H1 (cell line): ENCODE measurements around the gene C3orf52. TPM values are rescaled to one million over a fixed set of nuclear protein-coding genes. Genes with fewer than 3 reads are reported as not detected.

Experiments
- CTCF ChIA-PET: fragments of 300-600 bp; sonication (Branson Sonifier 250); formaldehyde crosslinking; loops from one replicate; lab custom pipeline; 2021; ENCODE audit not compliant: partially characterized antibody; lab: Charles Lee
- POLR2A ChIA-PET: fragments of 300-600 bp; sonication (Branson Sonifier 250); formaldehyde crosslinking; loops from one replicate; lab custom pipeline; 2021; ENCODE audit warnings: inconsistent platforms; ENCODE audit not compliant: partially characterized antibody; lab: Charles Lee
- DNase-seq, 2 experiments: peaks; one replicate each; pipeline versions ENCODE4 v3.0.0 to v3.0.0-alpha.2; 2010 to 2022; ENCODE audit warnings: low spot score in 2 of 2, low read depth in 1 of 2, mixed read lengths in 1 of 2
- FAIRE-seq: peaks from 2 replicates; lab custom pipeline; 2011; peaks lifted over from hg19 to GRCh38; lab: Jason Lieb, UNC
- H2AFZ ChIP-seq: 2 replicates; pipeline ENCODE4 v1.8.1; 2012; ENCODE audit warnings: low read length, inconsistent platforms
- H2AK5ac ChIP-seq: 2 replicates; pipeline ENCODE4 v1.6.1; 2013; ENCODE audit warnings: low read depth, low read length
- H2BK120ac ChIP-seq: replicated peaks from 2 replicates; pipeline ENCODE3; 2013; ENCODE audit warnings: low read depth, low read length, inconsistent platforms
- H2BK12ac ChIP-seq: 2 replicates; pipeline ENCODE4 v1.6.1; 2013; ENCODE audit warnings: low read depth, low read length
- H2BK15ac ChIP-seq: 2 replicates; pipeline ENCODE4 v1.6.1; 2013; ENCODE audit warnings: low read length
- H2BK20ac ChIP-seq: 2 replicates; pipeline ENCODE4 v1.6.1; 2013; ENCODE audit warnings: low read length
- H2BK5ac ChIP-seq: 2 replicates; pipeline ENCODE4 v1.6.1; 2013; ENCODE audit warnings: low read depth, low read length
- H3K14ac ChIP-seq: 2 replicates; pipeline ENCODE4 v1.6.1; 2013; ENCODE audit warnings: inconsistent platforms; ENCODE audit not compliant: insufficient read length
- H3K18ac ChIP-seq: 2 replicates; pipeline ENCODE4 v1.6.1; 2013; ENCODE audit warnings: low read length; ENCODE audit errors: extremely low read depth
- H3K23ac ChIP-seq: 2 replicates; pipeline ENCODE4 v1.6.1; 2013; ENCODE audit warnings: inconsistent platforms; ENCODE audit not compliant: insufficient read length
- H3K23me2 ChIP-seq: 2 replicates; pipeline ENCODE4 v1.6.1; 2013; ENCODE audit warnings: low read depth, low read length
- H3K27ac ChIP-seq: 2 replicates; pipeline ENCODE4 v1.6.1; 2011; ENCODE audit warnings: low read depth, low read length, inconsistent platforms
- H3K27me3 ChIP-seq, 4 experiments: replicated peaks in 1 of 4; 1 replicate in 1 of 4; 2 replicates in 3 of 4; pipeline versions ENCODE4 v1.6.1 to v1.8.1; 2011 to 2013; ENCODE audit warnings: low read length in 3 of 4, mild to moderate bottlenecking in 3 of 4, inconsistent platforms in 2 of 4, mixed read lengths in 2 of 4, moderate library complexity in 1 of 4; ENCODE audit not compliant: control insufficient read depth in 3 of 4, insufficient read depth in 3 of 4; ENCODE audit errors: extremely low read depth in 1 of 4
- H3K36me3 ChIP-seq, 4 experiments: 2 replicates each; pipeline versions ENCODE4 v1.6.1 to v1.8.1; 2011 to 2013; ENCODE audit warnings: mild to moderate bottlenecking in 4 of 4, low read length in 3 of 4, moderate library complexity in 2 of 4, control low read depth in 1 of 4, inconsistent platforms in 1 of 4; ENCODE audit not compliant: insufficient read depth in 4 of 4, control insufficient read depth in 2 of 4
- H3K4ac ChIP-seq: replicated peaks from 2 replicates; pipeline ENCODE3; 2013; ENCODE audit warnings: low read length, low read depth, mixed read lengths, inconsistent platforms; ENCODE audit not compliant: insufficient read length
- H3K4me1 ChIP-seq, 4 experiments: replicated peaks in 1 of 4; 1 replicate in 1 of 4; 2 replicates in 3 of 4; pipeline versions ENCODE4 v1.6.1 to v1.8.1; 2011 to 2013; ENCODE audit warnings: low read length in 3 of 4, inconsistent platforms in 2 of 4, mixed read lengths in 1 of 4; ENCODE audit not compliant: insufficient read depth in 4 of 4, control insufficient read depth in 3 of 4
- H3K4me2 ChIP-seq, 2 experiments: 2 replicates each; pipeline versions ENCODE4 v1.6.1 to v1.8.1; 2011 to 2013; ENCODE audit warnings: low read depth in 2 of 2, low read length in 2 of 2, control low read depth in 1 of 2, inconsistent platforms in 1 of 2, mild to moderate bottlenecking in 1 of 2; ENCODE audit not compliant: insufficient read depth in 1 of 2
- H3K4me3 ChIP-seq, 4 experiments: fragments of 200-600, 300-600 bp in 1 of 4; sonication (generic), shearing (Covaris generic), sonication (Bioruptor Twin) in 1 of 4; 2 replicates each; pipeline versions ENCODE4 v1.5.1 to v1.8.1; 2011 to 2016; ENCODE audit warnings: low read length in 4 of 4, low read depth in 3 of 4, control low read depth in 2 of 4, inconsistent platforms in 2 of 4, mild to moderate bottlenecking in 2 of 4, mixed read lengths in 1 of 4, moderate library complexity in 1 of 4; ENCODE audit not compliant: insufficient read depth in 2 of 4; ENCODE audit errors: extremely low read depth in 1 of 4
- H3K56ac ChIP-seq: replicated peaks from 2 replicates; pipeline ENCODE3; 2013; ENCODE audit warnings: low read depth, mild to moderate bottlenecking, mixed read lengths, low read length, inconsistent platforms; ENCODE audit not compliant: insufficient read length
- H3K79me1 ChIP-seq: 2 replicates; pipeline ENCODE4 v1.6.1; 2013; ENCODE audit warnings: low read depth, low read length, control low read depth
- H3K79me2 ChIP-seq, 2 experiments: 2 replicates each; pipeline versions ENCODE4 v1.6.1 to v1.8.1; 2012 to 2013; ENCODE audit warnings: low read length in 2 of 2, mild to moderate bottlenecking in 2 of 2, inconsistent platforms in 1 of 2; ENCODE audit not compliant: insufficient read depth in 2 of 2, control insufficient read depth in 1 of 2
- H3K9ac ChIP-seq, 4 experiments: replicated peaks in 1 of 4; 1 replicate in 1 of 4; 2 replicates in 3 of 4; pipeline versions ENCODE4 v1.6.1 to v1.8.1; 2011 to 2013; ENCODE audit warnings: low read depth in 3 of 4, low read length in 3 of 4, control low read depth in 2 of 4, mild to moderate bottlenecking in 2 of 4, moderate library complexity in 2 of 4, inconsistent platforms in 1 of 4; ENCODE audit errors: extremely low read depth in 1 of 4
- H3K9me3 ChIP-seq, 2 experiments: 2 replicates each; pipeline versions ENCODE4 v1.6.1 to v1.8.1; 2012 to 2013; ENCODE audit warnings: mild to moderate bottlenecking in 2 of 2, moderate library complexity in 2 of 2, control low read depth in 1 of 2, inconsistent platforms in 1 of 2, low read depth in 1 of 2, low read length in 1 of 2, mixed read lengths in 1 of 2; ENCODE audit not compliant: insufficient read depth in 2 of 2
- H4K20me1 ChIP-seq, 2 experiments: replicated peaks in 1 of 2; 2 replicates each; pipeline versions ENCODE3 to v1.8.1; 2011 to 2013; ENCODE audit warnings: inconsistent platforms in 2 of 2, low read length in 2 of 2, mild to moderate bottlenecking in 1 of 2; ENCODE audit not compliant: insufficient read depth in 2 of 2, control insufficient read depth in 1 of 2
- H4K5ac ChIP-seq: 2 replicates; pipeline ENCODE4 v1.6.1; 2013; ENCODE audit warnings: low read length, low read depth, mixed read lengths, inconsistent platforms; ENCODE audit not compliant: insufficient read length
- H4K8ac ChIP-seq: 2 replicates; pipeline ENCODE4 v1.8.0; 2013; ENCODE audit warnings: mild to moderate bottlenecking, moderate library complexity, low read length, inconsistent platforms; ENCODE audit not compliant: insufficient read depth; ENCODE audit errors: extremely low read depth
- H4K91ac ChIP-seq: replicated peaks from 2 replicates; pipeline ENCODE3; 2013; ENCODE audit warnings: low read length, mixed read lengths, inconsistent platforms; ENCODE audit not compliant: insufficient read length
- ASH2L ChIP-seq: fragments of 200-600, 300-600 bp; sonication (generic); IDR thresholded peaks from one replicate; pipeline ENCODE4 v1.7.1; 2017; ENCODE audit warnings: low read length
- BRCA1 ChIP-seq: IDR thresholded peaks from 2 replicates; pipeline ENCODE4 v1.6.1; 2012; ENCODE audit warnings: low read depth, low read length, improper control_type of control experiment
- CREB1 ChIP-seq: IDR thresholded peaks from 2 replicates; pipeline ENCODE4 v1.6.1; 2012; ENCODE audit warnings: inconsistent platforms
- FOSL1 ChIP-seq: IDR thresholded peaks from 2 replicates; pipeline ENCODE4 v1.6.1; 2011; ENCODE audit warnings: mild to moderate bottlenecking, low read depth, low read length, moderate library complexity; ENCODE audit not compliant: insufficient read depth
- TAF1 ChIP-seq: IDR thresholded peaks from 2 replicates; pipeline ENCODE4 v1.6.1; 2011; ENCODE audit warnings: mild to moderate bottlenecking, low read depth, low read length
- YY1 ChIP-seq: IDR thresholded peaks from 2 replicates; pipeline ENCODE4 v1.6.1; 2011; ENCODE audit warnings: low read depth, mild to moderate bottlenecking, low read length
- WGBS, 2 experiments: shearing (Covaris generic) in 1 of 2; methylation state at CpG; one replicate each; pipeline versions ENCODE4 v1.1.6 to v1.1.7; 2013 to 2015; ENCODE audit warnings: low lambda C conversion rate in 2 of 2, mixed read lengths in 2 of 2, inconsistent platforms in 1 of 2, low coverage in 1 of 2, missing lambda C conversion rate in 1 of 2; ENCODE audit not compliant: insufficient replicate concordance in 2 of 2, insufficient coverage in 1 of 2, insufficient read length in 1 of 2; ENCODE audit errors: extremely low coverage in 1 of 2, missing lambda C conversion rate in 1 of 2; 5-methylcytosine and 5-hydroxymethylcytosine counted together
- polyA plus RNA-seq, 7 experiments: library from polyadenylated mRNA; depleted of rRNA in 3 of 7; stranded (reverse) in 5 of 7; unstranded in 2 of 7; fragments of >200 nt in 5 of 7; fragments of 200-250 nt in 2 of 7; gene quantifications; 1 replicate in 5 of 7; 2 replicates in 1 of 7; 4 replicates in 1 of 7; pipeline versions ENCODE4 v1.2.1 to v1.2.3, GENCODE V29; 2011 to 2013; ENCODE audit warnings: missing spikeins in 2 of 7, mixed read lengths in 2 of 7
- total RNA-seq: library from RNA; stranded (reverse); fragmentation: NEBNext Ultra II Directional; extraction: Animal tissue kit (Norgen Biotek cat#: 25700); gene quantifications from 2 replicates; pipeline ENCODE4 v1.2.1, GENCODE V29; 2021

Gene C3orf52
- total and polyA plus RNA-seq, 2 of the 8 experiments (the other 6 are each of a cell fraction or from before 2014, with no cell fraction given), result 9.7 to 13.1 TPM

DNA sequence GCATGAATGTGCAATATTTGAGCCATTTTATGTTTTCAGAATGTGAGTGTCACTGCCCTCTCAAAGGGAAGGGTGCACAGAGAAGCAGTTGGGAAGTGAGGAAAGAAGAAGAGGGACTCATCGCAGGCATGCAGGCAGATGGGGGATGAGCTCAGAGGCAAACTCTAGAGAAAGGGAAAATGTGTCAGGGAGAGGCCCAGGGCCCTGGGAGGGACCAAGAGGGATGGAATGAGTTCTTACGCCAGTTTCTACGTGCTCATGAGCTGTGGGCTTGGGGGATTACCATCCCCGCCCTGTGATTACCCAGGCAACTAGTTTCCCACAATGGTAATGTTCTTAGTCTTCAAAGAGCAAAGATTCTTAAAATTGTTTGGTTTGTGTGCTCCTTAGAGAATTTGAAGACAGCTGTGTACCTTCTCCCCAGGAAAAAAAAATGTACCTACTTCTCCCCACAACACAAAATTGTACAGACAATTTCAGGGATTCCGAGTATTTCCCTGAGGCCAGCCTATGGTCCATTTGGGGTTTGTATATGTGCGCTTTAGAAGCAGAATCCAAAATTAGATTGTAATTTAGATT is 29.1 kb downstream of the C3orf52 start:
- H2AFZ ChIP-seq, result no peak overlapping the region
- no peak overlapping the region for H3K4me2 ChIP-seq
- no peak overlapping the region for H2AK5ac ChIP-seq
- no peak overlapping the region for H3K14ac ChIP-seq
- WGBS, 2 experiments, result 83% methylated on average over 6 of the region's 6 CpGs; no CpG with 5 or more reads in 1 of the 2 experiments
- no peaks in the 10 kb centered on the region for H3K79me2 ChIP-seq
- no peak overlapping the region for H3K23ac ChIP-seq
- FAIRE-seq, result no peak
- no peak overlapping the region for H2BK15ac ChIP-seq
- H2BK20ac ChIP-seq, result no peak overlapping the region
- CTCF ChIA-PET, result interaction anchor here (1.3 to 1.4 kb wide), 2 partner anchors 9 to 10 kb away, joined by 3 to 8 read pairs; no protein-coding TSS in a partner anchor
- no peaks in the 10 kb centered on the region for H3K27me3 ChIP-seq
- no peak overlapping the region for H2BK12ac ChIP-seq
- no peak overlapping the region for H3K4me3 ChIP-seq
- no peak overlapping the region for H3K4ac ChIP-seq
- peaks cover 0 to 8% (median 3%) of the 10 kb centered on the region in 4 experiments; a peak in 6 of 8 replicates for H3K36me3 ChIP-seq
- H3K9me3 ChIP-seq, result no peaks in the 10 kb centered on the region
- no peak overlapping the region for H3K9ac ChIP-seq
- no peaks in the 10 kb centered on the region for H4K20me1 ChIP-seq
- no peak overlapping the region for H3K18ac ChIP-seq
- no peak overlapping the region for H4K5ac ChIP-seq
- POLR2A ChIA-PET, result no interaction called here
- no peak overlapping the region for H2BK120ac ChIP-seq
- H3K23me2 ChIP-seq, result no peaks in the 10 kb centered on the region
- H3K27ac ChIP-seq, result no peak overlapping the region
- H2BK5ac ChIP-seq, result no peak overlapping the region
- H3K79me1 ChIP-seq, result no peaks in the 10 kb centered on the region
- no peak overlapping the region for H4K8ac ChIP-seq
- no peak for DNase-seq
- peaks cover 0 to 4% (median 2%) of the 10 kb centered on the region in 4 experiments; a peak in 2 of 7 replicates for H3K4me1 ChIP-seq
- no peak overlapping the region for H3K56ac ChIP-seq
- H4K91ac ChIP-seq, result no peak overlapping the region
- TF ChIP-seq TAF1 (no peak), CREB1 (no peak), FOSL1 (no peak), YY1 (no peak), BRCA1 (no peak), ASH2L (no peak)
